Esophagus squamous epithelium (tissue), 5 donors: Measurements from ENCODE around the gene COX5A. TPM values are rescaled to one million over a fixed set of nuclear protein-coding genes. Genes with fewer than 3 reads are reported as not detected.

Experiments used
- DNase-seq: peaks from one replicate; lab custom pipeline; 2025; lab: John Stamatoyannopoulos, UW
- H3K27ac ChIP-seq, 4 donors: fragments of 200-600 bp; sonication (generic); one replicate each; pipeline ENCODE4 v1.5.1; 2016 to 2019; ENCODE audit warnings: mild to moderate bottlenecking in 1 of 4
- H3K27me3 ChIP-seq, 4 donors: fragments of 200-600 bp; sonication (generic); 1 replicate in 3 of 4; 2 replicates in 1 of 4; pipeline versions ENCODE4 v1.5.1 to v1.6.0; 2017 to 2021; ENCODE audit warnings: antibody characterized with exemption in 1 of 4
- H3K36me3 ChIP-seq, 3 donors: fragments of 200-600 bp; sonication (generic); one replicate each; pipeline ENCODE4 v1.5.1; 2016 to 2019
- H3K4me1 ChIP-seq, 3 donors: fragments of 200-600 bp; sonication (generic); one replicate each; pipeline ENCODE4 v1.5.1; 2017 to 2019
- H3K4me3 ChIP-seq, 4 donors: fragments of 200-600 bp; sonication (generic); 1 replicate in 3 of 4; 2 replicates in 1 of 4; pipeline ENCODE4 v1.5.1; 2016 to 2019; ENCODE audit warnings: mild to moderate bottlenecking in 2 of 4, moderate library complexity in 1 of 4
- H3K9me3 ChIP-seq, 3 donors: fragments of 200-600 bp; sonication (generic); one replicate each; pipeline ENCODE4 v1.5.1; 2016 to 2019
- POLR2A ChIP-seq, 4 donors: fragments of 450-650 bp; IDR thresholded peaks; one replicate each; pipeline ENCODE4 v1.6.1; 2017; ENCODE audit warnings: antibody characterized with exemption in 4 of 4, mild to moderate bottlenecking in 4 of 4, moderate library complexity in 3 of 4
- WGBS, 2 donors: methylation state at CpG; one replicate each; pipeline ENCODE4 v1.1.5; 2018; 5-methylcytosine and 5-hydroxymethylcytosine counted together
- intact Hi-C: fragments of 100-400 bp; cut with DNase I; formaldehyde crosslinking; loops from one replicate; pipeline ENCODE4 v1.15.0; 2022
- total RNA-seq, 4 donors: library from RNA; depleted of rRNA; stranded (reverse); fragments of >200 nt; gene quantifications; one replicate each; pipeline ENCODE4 v1.1.0, GENCODE V29; 2016
- TF ChIP-seq, protein P1 (sequence below), 6 experiments: fragments of 450-650 bp in 4 of 6; fragments of 200-600 bp in 2 of 6; sonication (generic) in 2 of 6; IDR thresholded peaks; one replicate each; pipeline ENCODE4 v1.5.1; 2016 to 2019; ENCODE audit warnings: antibody characterized with exemption in 6 of 6, mild to moderate bottlenecking in 4 of 6, moderate library complexity in 4 of 6
- donor health status: DM: yes; HTN: yes; CAD: no.

The COX5A gene
- total RNA-seq, 4 donors from 2014 or later = 110 to 197 (median 172) TPM

GRCh38 chr15:74962671-74963070 lies 24.8 kb upstream of the COX5A start:
- intact Hi-C loops = no loop called here
- Histone ChIP-seq H3K9me3 (no peaks in the 10 kb centered on the region), H3K27me3 (peaks cover 0 to 29% (median 0%) of the 10 kb centered on the region in 4 donors), H3K27ac (no peak overlapping the region), H3K4me1 (peaks cover 11 to 24% (median 17%) of the 10 kb centered on the region in 3 donors), H3K4me3 (no peak overlapping the region), H3K36me3 (no peaks in the 10 kb centered on the region)
- WGBS, 2 donors = 56 to 63% methylated on average over 1 to 2 of the region's 2 CpGs
- DNase-seq = no peak
- TF ChIP-seq, protein P1, sequence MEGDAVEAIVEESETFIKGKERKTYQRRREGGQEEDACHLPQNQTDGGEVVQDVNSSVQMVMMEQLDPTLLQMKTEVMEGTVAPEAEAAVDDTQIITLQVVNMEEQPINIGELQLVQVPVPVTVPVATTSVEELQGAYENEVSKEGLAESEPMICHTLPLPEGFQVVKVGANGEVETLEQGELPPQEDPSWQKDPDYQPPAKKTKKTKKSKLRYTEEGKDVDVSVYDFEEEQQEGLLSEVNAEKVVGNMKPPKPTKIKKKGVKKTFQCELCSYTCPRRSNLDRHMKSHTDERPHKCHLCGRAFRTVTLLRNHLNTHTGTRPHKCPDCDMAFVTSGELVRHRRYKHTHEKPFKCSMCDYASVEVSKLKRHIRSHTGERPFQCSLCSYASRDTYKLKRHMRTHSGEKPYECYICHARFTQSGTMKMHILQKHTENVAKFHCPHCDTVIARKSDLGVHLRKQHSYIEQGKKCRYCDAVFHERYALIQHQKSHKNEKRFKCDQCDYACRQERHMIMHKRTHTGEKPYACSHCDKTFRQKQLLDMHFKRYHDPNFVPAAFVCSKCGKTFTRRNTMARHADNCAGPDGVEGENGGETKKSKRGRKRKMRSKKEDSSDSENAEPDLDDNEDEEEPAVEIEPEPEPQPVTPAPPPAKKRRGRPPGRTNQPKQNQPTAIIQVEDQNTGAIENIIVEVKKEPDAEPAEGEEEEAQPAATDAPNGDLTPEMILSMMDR (IDR thresholded peaks at IDR 0.05) = no peak
- TF ChIP-seq POLR2A (IDR thresholded peaks at IDR 0.05) = no peak

GRCh38 chr15:74962219-74962618 lies 24.3 kb upstream of the COX5A start:
- Histone ChIP-seq H3K27ac (no peak overlapping the region), H3K4me3 (no peak overlapping the region), H3K36me3 (no peaks in the 10 kb centered on the region), H3K27me3 (peaks cover 0 to 33% (median 0%) of the 10 kb centered on the region in 4 donors), H3K4me1 (peaks cover 15 to 28% (median 21%) of the 10 kb centered on the region in 3 donors), H3K9me3 (no peaks in the 10 kb centered on the region)
- DNase-seq = no peak
- intact Hi-C loops = no loop called here
- WGBS, 2 donors = 87 to 90% methylated on average over 8 of the region's 8 CpGs
- no peak for TF ChIP-seq POLR2A (IDR thresholded peaks at IDR 0.05)
- TF ChIP-seq, protein P1 (IDR thresholded peaks at IDR 0.05) = no peak

DNA sequence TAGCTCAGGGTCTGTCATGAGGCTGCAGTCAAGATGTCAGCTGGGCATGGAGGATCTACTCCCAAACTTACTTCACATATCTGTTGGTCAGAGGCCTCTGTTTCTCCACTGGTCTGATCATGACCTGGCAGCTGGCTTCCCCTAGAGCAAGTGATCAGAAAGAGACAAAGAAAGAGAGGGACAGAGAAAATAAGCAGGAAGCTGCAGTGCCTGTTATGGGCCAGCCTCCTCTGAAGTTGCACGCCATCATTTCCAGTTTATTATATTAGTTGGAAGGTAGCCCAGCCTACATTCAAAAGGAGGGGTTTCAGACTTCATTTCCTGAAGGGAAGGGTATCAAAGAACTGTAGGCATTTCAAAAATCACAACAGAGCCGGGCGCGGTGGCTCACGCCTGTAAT lies 23.7 kb upstream of the COX5A start:
- Histone ChIP-seq H3K27ac (no peak overlapping the region), H3K27me3 (peaks cover 0 to 37% (median 0%) of the 10 kb centered on the region in 4 donors), H3K36me3 (no peaks in the 10 kb centered on the region), H3K9me3 (no peaks in the 10 kb centered on the region), H3K4me1 (peaks cover 16 to 35% (median 25%) of the 10 kb centered on the region in 3 donors), H3K4me3 (no peak overlapping the region)
- DNase-seq = no peak
- 72 to 78% methylated on average over 4 to 5 of the region's 5 CpGs for WGBS, 2 donors
- no peak for TF ChIP-seq POLR2A (IDR thresholded peaks at IDR 0.05)
- TF ChIP-seq, protein P1 (IDR thresholded peaks at IDR 0.05) = no peak
- intact Hi-C loops = no loop called here

GRCh38 chr15:74960995-74961588 lies 23.2 kb upstream of the COX5A start:
- H3K4me1 ChIP-seq = peaks cover 19 to 40% (median 26%) of the 10 kb centered on the region in 3 donors
- 40 to 44% methylated on average over 3 of the region's 3 CpGs for WGBS, 2 donors
- no peaks in the 10 kb centered on the region for H3K9me3 ChIP-seq
- no peaks in the 10 kb centered on the region for H3K36me3 ChIP-seq
- H3K27ac ChIP-seq = no peak overlapping the region
- TF ChIP-seq POLR2A (IDR thresholded peaks at IDR 0.05) = no peak
- TF ChIP-seq, protein P1 (IDR thresholded peaks at IDR 0.05) = no peak
- DNase-seq = no peak
- H3K4me3 ChIP-seq = no peak overlapping the region
- intact Hi-C loops = no loop called here
- H3K27me3 ChIP-seq = peaks cover 0 to 37% (median 0%) of the 10 kb centered on the region in 4 donors

GRCh38 chr15:74960286-74960685 lies 22.4 kb upstream of the COX5A start:
- H3K36me3 ChIP-seq = no peaks in the 10 kb centered on the region
- no peaks in the 10 kb centered on the region for H3K9me3 ChIP-seq
- TF ChIP-seq, protein P1 (IDR thresholded peaks at IDR 0.05) = no peak
- TF ChIP-seq POLR2A (IDR thresholded peaks at IDR 0.05) = no peak
- no peak overlapping the region for H3K4me3 ChIP-seq
- intact Hi-C loops = no loop called here
- H3K27me3 ChIP-seq = peaks cover 0 to 37% (median 0%) of the 10 kb centered on the region in 4 donors
- no peak overlapping the region for H3K27ac ChIP-seq
- H3K4me1 ChIP-seq = peaks cover 27 to 48% (median 34%) of the 10 kb centered on the region in 3 donors
- no peak for DNase-seq
- WGBS, 2 donors = 80 to 86% methylated on average over 1 of the region's 1 CpG
